OCI-LY7 (cell line): Measurements from ENCODE around the gene DCC. TPM values are rescaled to one million over a fixed set of nuclear protein-coding genes. Genes with fewer than 3 reads are reported as not detected.

Source experiments
- BruUV-seq: library from RNA; stranded (reverse); fragments of 400-500 nt; replicated peaks from 2 replicates; lab custom pipeline; 2021; lab: Mats Ljungman, UMichigan
- CTCF ChIA-PET: fragments of 300-600 bp; sonication (Branson Sonifier 250); formaldehyde crosslinking; loops from one replicate; lab custom pipeline; 2022; ENCODE audit warnings: antibody characterized with exemption; ENCODE audit not compliant: unreplicated experiment; lab: Charles Lee
- POLR2A ChIA-PET: fragments of 300-600 bp; sonication (Branson Sonifier 250); formaldehyde crosslinking; loops from one replicate; lab custom pipeline; 2022; ENCODE audit warnings: antibody characterized with exemption; lab: Charles Lee
- DNase-seq: peaks from one replicate; pipeline ENCODE4 v3.0.0-alpha.2; 2015; ENCODE audit warnings: low spot score
- H2AFZ ChIP-seq: fragments of 200-600 bp; sonication (generic), shearing (Covaris generic); 2 replicates; pipeline ENCODE4 v1.6.1; 2014; ENCODE audit warnings: mild to moderate bottlenecking, antibody characterized with exemption, low read length, moderate library complexity
- H3K27ac ChIP-seq: fragments of 200-600 bp; sonication (generic); 2 replicates; pipeline ENCODE4 v1.5.1; 2014; ENCODE audit warnings: mixed run types, low read depth, mild to moderate bottlenecking, moderate library complexity, low read length, inconsistent platforms; ENCODE audit not compliant: poor library complexity, severe bottlenecking
- H3K36me3 ChIP-seq: fragments of 200-600 bp; sonication (generic); 2 replicates; pipeline ENCODE4 v1.6.1; 2014; ENCODE audit warnings: mild to moderate bottlenecking, antibody characterized with exemption, low read length, moderate library complexity, mixed read lengths; ENCODE audit not compliant: insufficient read depth
- H3K4me1 ChIP-seq: fragments of 200-600 bp; sonication (generic); 2 replicates; pipeline ENCODE4 v1.5.1; 2014; ENCODE audit warnings: mild to moderate bottlenecking, low read length; ENCODE audit not compliant: insufficient read depth, poor library complexity, severe bottlenecking
- H3K4me2 ChIP-seq: fragments of 200-600 bp; sonication (generic); 2 replicates; pipeline ENCODE4 v1.6.1; 2014; ENCODE audit warnings: mild to moderate bottlenecking, low read length
- H3K4me3 ChIP-seq: fragments of 200-600 bp; sonication (generic); 2 replicates; pipeline ENCODE4 v1.5.1; 2014; ENCODE audit warnings: mild to moderate bottlenecking, low read depth, low read length; ENCODE audit not compliant: poor library complexity, severe bottlenecking
- H3K79me2 ChIP-seq: fragments of 200-600 bp; sonication (generic); 2 replicates; pipeline ENCODE4 v1.6.1; 2016; ENCODE audit warnings: low read depth, mild to moderate bottlenecking, low read length, moderate library complexity, mixed read lengths; ENCODE audit not compliant: insufficient read depth
- H3K9me2 ChIP-seq: fragments of 200-600 bp; sonication (generic); 2 replicates; pipeline ENCODE4 v1.6.1; 2016; ENCODE audit warnings: mild to moderate bottlenecking, low read length, mixed read lengths; ENCODE audit not compliant: insufficient read depth
- H3K9me3 ChIP-seq: fragments of 200-600 bp; sonication (generic); 2 replicates; pipeline ENCODE4 v1.6.1; 2014; ENCODE audit warnings: mild to moderate bottlenecking, mixed run types, low read length, mixed read lengths
- H4K20me1 ChIP-seq: fragments of 200-600 bp; sonication (generic); 2 replicates; pipeline ENCODE4 v1.6.1; 2014; ENCODE audit warnings: mild to moderate bottlenecking, antibody characterized with exemption, low read length, moderate library complexity, mixed read lengths; ENCODE audit not compliant: insufficient read depth
- EZH2phosphoT487 ChIP-seq: fragments of 200-600 bp; sonication (generic); IDR thresholded peaks from 2 replicates; pipeline ENCODE4 v1.6.1; 2018; ENCODE audit warnings: low read depth, borderline replicate concordance, mild to moderate bottlenecking, mixed run types, antibody characterized with exemption, low read length, moderate library complexity, mixed read lengths
- intact Hi-C: fragments of 100-400 bp; cut with micrococcal nuclease; formaldehyde crosslinking; loops from one replicate; pipeline ENCODE4 v1.10.0; 2022; ENCODE audit not compliant: unreplicated experiment
- total RNA-seq, 2 experiments: library from RNA; depleted of rRNA in 1 of 2; stranded (reverse); fragments of >200 nt in 1 of 2; shearing (Covaris generic) in 1 of 2; gene quantifications; 2 replicates each; pipeline ENCODE4 v1.2.3, GENCODE V29; 2014 to 2022
- TF ChIP-seq, protein P1 (sequence below): fragments of 200-600 bp; sonication (generic); conservative IDR thresholded peaks from 2 replicates; pipeline ENCODE4 v1.5.1; 2014; ENCODE audit warnings: mild to moderate bottlenecking, antibody characterized with exemption, low read length, moderate library complexity, mixed read lengths

Gene DCC
- total RNA-seq, 2 experiments from 2014 or later: not detected

DNA sequence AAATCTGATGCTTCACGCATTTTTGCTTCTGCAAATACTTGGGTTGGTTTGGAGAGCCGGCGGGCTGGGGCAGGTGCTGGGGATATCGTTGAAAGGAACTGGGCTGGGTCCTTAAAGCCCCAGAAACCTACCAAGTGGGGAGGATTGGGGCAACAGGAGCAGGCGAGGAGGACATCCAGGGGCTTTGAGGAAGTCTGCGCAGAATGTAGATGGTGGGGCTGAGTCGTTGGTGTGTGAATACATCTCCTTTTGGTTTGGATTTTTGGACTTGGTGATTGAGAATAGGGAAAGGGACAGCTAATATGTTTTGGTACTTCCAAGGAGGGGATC is 1.1 kb downstream of the DCC start:
- H3K4me1 ChIP-seq: no peaks in the 10 kb centered on the region
- H3K36me3 ChIP-seq: no peaks in the 10 kb centered on the region
- H3K27ac ChIP-seq: no peak overlapping the region
- TF ChIP-seq, protein P1, sequence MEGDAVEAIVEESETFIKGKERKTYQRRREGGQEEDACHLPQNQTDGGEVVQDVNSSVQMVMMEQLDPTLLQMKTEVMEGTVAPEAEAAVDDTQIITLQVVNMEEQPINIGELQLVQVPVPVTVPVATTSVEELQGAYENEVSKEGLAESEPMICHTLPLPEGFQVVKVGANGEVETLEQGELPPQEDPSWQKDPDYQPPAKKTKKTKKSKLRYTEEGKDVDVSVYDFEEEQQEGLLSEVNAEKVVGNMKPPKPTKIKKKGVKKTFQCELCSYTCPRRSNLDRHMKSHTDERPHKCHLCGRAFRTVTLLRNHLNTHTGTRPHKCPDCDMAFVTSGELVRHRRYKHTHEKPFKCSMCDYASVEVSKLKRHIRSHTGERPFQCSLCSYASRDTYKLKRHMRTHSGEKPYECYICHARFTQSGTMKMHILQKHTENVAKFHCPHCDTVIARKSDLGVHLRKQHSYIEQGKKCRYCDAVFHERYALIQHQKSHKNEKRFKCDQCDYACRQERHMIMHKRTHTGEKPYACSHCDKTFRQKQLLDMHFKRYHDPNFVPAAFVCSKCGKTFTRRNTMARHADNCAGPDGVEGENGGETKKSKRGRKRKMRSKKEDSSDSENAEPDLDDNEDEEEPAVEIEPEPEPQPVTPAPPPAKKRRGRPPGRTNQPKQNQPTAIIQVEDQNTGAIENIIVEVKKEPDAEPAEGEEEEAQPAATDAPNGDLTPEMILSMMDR: no peak
- CTCF ChIA-PET: no interaction called here
- DNase-seq: no peak
- intact Hi-C loops: no loop called here
- H3K4me2 ChIP-seq: no peak overlapping the region
- no peak overlapping the region for H3K4me3 ChIP-seq
- H3K9me2 ChIP-seq: no peaks in the 10 kb centered on the region
- no peaks in the 10 kb centered on the region for H3K9me3 ChIP-seq
- POLR2A ChIA-PET: no interaction called here
- no TSS peak for BruUV-seq
- H2AFZ ChIP-seq: no peak overlapping the region
- no peaks in the 10 kb centered on the region for H4K20me1 ChIP-seq
- no peaks in the 10 kb centered on the region for H3K79me2 ChIP-seq

DNA sequence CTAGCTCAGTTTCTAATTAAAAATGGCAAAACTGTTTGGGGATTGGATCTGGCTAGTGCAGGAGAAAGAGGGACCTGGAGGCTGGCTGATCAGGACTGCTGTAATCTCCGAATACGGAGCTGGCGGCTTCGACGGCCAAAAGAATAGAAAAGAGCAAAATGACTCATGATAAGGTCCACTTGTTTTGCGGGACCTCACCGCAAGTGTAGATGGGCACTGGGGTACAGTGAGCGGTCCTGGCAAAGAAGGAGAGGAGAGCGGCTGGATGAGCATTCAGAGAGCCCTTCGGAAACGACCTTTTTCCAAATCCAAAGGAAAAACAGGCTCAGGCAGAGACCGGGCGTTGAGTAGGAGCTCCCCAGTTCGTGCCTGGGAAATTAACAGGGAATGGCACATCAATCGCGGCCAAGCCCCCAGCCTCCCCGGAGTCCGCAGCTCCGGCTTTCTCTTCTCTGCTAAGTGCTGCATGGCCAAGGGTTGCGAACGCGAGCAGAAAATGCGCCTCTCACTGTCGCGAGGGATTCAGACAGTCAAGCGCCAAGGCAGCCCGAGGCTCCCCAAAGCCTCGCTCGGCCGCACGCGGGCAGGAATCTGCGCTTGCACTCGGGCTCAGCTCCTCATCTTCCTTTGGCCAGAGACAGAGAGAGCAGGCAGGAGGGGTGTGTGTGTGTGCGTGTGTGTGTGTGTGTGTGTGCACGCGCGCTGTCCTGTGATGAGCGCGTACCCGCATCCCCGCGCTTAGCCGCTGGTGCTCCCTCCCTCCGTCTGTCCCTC is 1.8 kb downstream of the DCC start:
- TF ChIP-seq EZH2phosphoT487: no peak
- TF ChIP-seq, protein P1: no peak
- intact Hi-C loops: no loop called here
- no TSS peak for BruUV-seq
- Histone ChIP-seq H3K27ac (no peak overlapping the region), H4K20me1 (no peaks in the 10 kb centered on the region), H3K9me2 (no peaks in the 10 kb centered on the region), H3K4me2 (no peak overlapping the region), H3K4me1 (no peaks in the 10 kb centered on the region), H2AFZ (no peak overlapping the region), H3K36me3 (no peaks in the 10 kb centered on the region), H3K4me3 (no peak overlapping the region), H3K9me3 (no peaks in the 10 kb centered on the region), H3K79me2 (no peaks in the 10 kb centered on the region)
- ChIA-PET POLR2A (no interaction called here), CTCF (no interaction called here)
- DNase-seq: no peak

DNA sequence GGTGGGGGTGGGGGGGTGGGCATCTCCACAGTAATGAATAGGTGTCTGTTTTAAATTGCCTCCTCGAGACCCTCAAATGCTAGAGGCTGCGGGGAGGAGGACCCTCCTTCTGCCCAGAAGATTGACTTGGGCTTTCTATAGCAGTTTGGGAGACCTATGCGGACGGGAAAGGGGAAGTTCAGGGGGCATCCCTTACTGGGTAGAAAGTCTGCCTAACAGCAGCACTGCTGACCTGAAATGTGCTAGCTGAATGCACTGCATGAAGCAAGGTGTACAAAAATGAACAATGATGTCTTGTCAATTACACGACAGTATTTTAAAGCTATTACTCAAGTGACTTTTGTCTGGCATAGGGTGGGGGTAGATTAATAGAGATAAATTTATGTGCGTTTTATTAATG is 2.5 kb downstream of the DCC start:
- intact Hi-C loops: no loop called here
- Histone ChIP-seq H3K79me2 (no peaks in the 10 kb centered on the region), H3K4me2 (no peak overlapping the region), H3K4me3 (no peak overlapping the region), H3K9me3 (no peaks in the 10 kb centered on the region), H3K4me1 (no peaks in the 10 kb centered on the region), H4K20me1 (no peaks in the 10 kb centered on the region), H3K36me3 (no peaks in the 10 kb centered on the region), H3K27ac (no peak overlapping the region), H2AFZ (no peak overlapping the region), H3K9me2 (no peaks in the 10 kb centered on the region)
- BruUV-seq: no TSS peak
- POLR2A ChIA-PET: no interaction called here
- TF ChIP-seq, protein P1: no peak
- no peak for TF ChIP-seq EZH2phosphoT487
- CTCF ChIA-PET: no interaction called here
- DNase-seq: no peak
